Stimulated activated CD4-positive, alpha-beta T cell treated with anti-CD3 and anti-CD28 coated beads, Interleukin-15, amount 100 ng/mL, for 1 hour (primary cell): Measurements from ENCODE around the gene C10orf71.

ENCODE experiments used
- DNase-seq, 2 donors: peaks; one replicate each; pipeline ENCODE4 v3.0.0-alpha.2; 2020; ENCODE audit warnings: low read depth in 1 of 2, low spot score in 1 of 2

C10orf71 gene

GRCh38 chr10:49370326-49371100 lies 71.5 kb downstream of the C10orf71 start:
- DNase-seq, result no peak

GRCh38 chr10:49371967-49372366 lies 73.0 kb downstream of the C10orf71 start:
- DNase-seq, result no peak

- no peak for DNase-seq
These were observed 74.4 kb downstream of the C10orf71 start for GRCh38 chr10:49373361-49373760.

GRCh38 chr10:49374740-49375139 lies 75.8 kb downstream of the C10orf71 start:
- no peak for DNase-seq

GRCh38 chr10:49375611-49376010 lies 76.6 kb downstream of the C10orf71 start:
- DNase-seq, result no peak
